Stromal cell of bone marrow (primary cell): ENCODE data around the gene CCDC14.
A peak's percentile ranks its signal among the peaks of the same experiment; 100 is the strongest.
"Not testable (repeated sequence)": the region's sequence is repeated elsewhere in the genome, so short reads cannot be mapped to it uniquely, and the experiment has no call there.

ENCODE experiments used
- DNase-seq: peaks from one replicate; pipeline ENCODE4 v3.0.0-alpha.2; 2012; ENCODE audit warnings: low read depth

Gene CCDC14

GRCh38 chr3:123966799-123967198 lies 5.8 kb upstream of the CCDC14 start:
- DNase-seq, result not testable (repeated sequence)

- DNase-seq, result not testable (repeated sequence)
These were observed 3.8 kb upstream of the CCDC14 start for GRCh38 chr3:123964793-123965192.

- DNase-seq, result no peak
These were observed 453 bp upstream of the CCDC14 start for GRCh38 chr3:123961508-123961856.

- no peak for DNase-seq
These were observed 7.3 kb downstream of the CCDC14 start for GRCh38 chr3:123953735-123954134.

GRCh38 chr3:123952844-123953520 lies 8.0 kb downstream of the CCDC14 start:
- no peak for DNase-seq

- DNase-seq, result no peak
These were observed 9.2 kb downstream of the CCDC14 start for GRCh38 chr3:123951522-123952447.

GRCh38 chr3:123949641-123950040 lies 11.4 kb downstream of the CCDC14 start:
- no peak for DNase-seq

GRCh38 chr3:123948449-123948848 lies 12.6 kb downstream of the CCDC14 start:
- DNase-seq, result no peak

GRCh38 chr3:123947482-123947881 lies 13.5 kb downstream of the CCDC14 start:
- DNase-seq, result no peak

GRCh38 chr3:123941542-123941941 lies 19.5 kb downstream of the CCDC14 start:
- no peak for DNase-seq

- no peak for DNase-seq
These were observed 19.9 kb downstream of the CCDC14 start for GRCh38 chr3:123941121-123941520.

- DNase-seq, result no peak
These were observed 21.3 kb downstream of the CCDC14 start for GRCh38 chr3:123939706-123940105.

- DNase-seq, result no peak
These were observed 24.6 kb downstream of the CCDC14 start for GRCh38 chr3:123936400-123936799.

GRCh38 chr3:123935830-123936229 lies 25.2 kb downstream of the CCDC14 start:
- DNase-seq, result no peak

GRCh38 chr3:123934250-123934649 lies 26.8 kb downstream of the CCDC14 start:
- no peak for DNase-seq

- peak; percentile 13 for DNase-seq
These were observed 30.6 kb downstream of the CCDC14 start for GRCh38 chr3:123930445-123930844.

GRCh38 chr3:123929325-123929724 lies 31.7 kb downstream of the CCDC14 start:
- no peak for DNase-seq

- no peak for DNase-seq
These were observed 34.6 kb downstream of the CCDC14 start for GRCh38 chr3:123926396-123926795.

- DNase-seq, result no peak
These were observed 40.2 kb downstream of the CCDC14 start for GRCh38 chr3:123920868-123921267.

GRCh38 chr3:123920383-123920782 lies 40.6 kb downstream of the CCDC14 start:
- no peak for DNase-seq

GRCh38 chr3:123919353-123919752 lies 41.7 kb downstream of the CCDC14 start:
- DNase-seq, result no peak

GRCh38 chr3:123914829-123915228 lies 46.2 kb downstream of the CCDC14 start:
- DNase-seq, result no peak

- DNase-seq, result no peak
These were observed 51.2 kb downstream of the CCDC14 start for GRCh38 chr3:123909785-123910184.
